HepG2 (cell line): Measurements from ENCODE around the gene ZNF19.

Experiments
- JUND ChIP-seq: sonication (generic); formaldehyde crosslinking; IDR thresholded peaks from 2 replicates; pipeline ENCODE4 v1.8.0; 2022; ENCODE audit warnings: mild to moderate bottlenecking, missing genetic modification reagents
- NPAS2 ChIP-seq: sonication (generic); formaldehyde crosslinking; IDR thresholded peaks from 2 replicates; pipeline ENCODE4 v1.8.0; 2022; ENCODE audit warnings: mild to moderate bottlenecking, missing genetic modification reagents, borderline replicate concordance
- POLR2A ChIP-seq, 2 experiments: IDR thresholded peaks; 2 replicates each; pipeline ENCODE4 v1.6.1; 2011; ENCODE audit warnings: low read depth in 2 of 2, low read length in 2 of 2, mild to moderate bottlenecking in 1 of 2, moderate library complexity in 1 of 2; ENCODE audit not compliant: insufficient read depth in 1 of 2

GRCh38 chr16:71474864-71475263, 14.3 kb downstream of the ZNF19 start:
- TF ChIP-seq JUND (CRISPR knock-in tag) (no peak), POLR2A (IDR thresholded peaks at IDR 0.05; ENCODE audit: insufficient read depth in 1 of 2, low read depth in 2 of 2, low read length in 2 of 2) (no peak), NPAS2 (CRISPR knock-in tag) (no peak)
